B cell (primary cell): ENCODE data around the gene YES1.

Source experiments
- CTCF ChIP-seq: fragments of 200-600 bp; IDR thresholded peaks from one replicate; pipeline ENCODE4 v1.8.0; 2022; ENCODE audit warnings: antibody characterized with exemption, mild to moderate bottlenecking
- EZH2 ChIP-seq: IDR thresholded peaks from 2 replicates; pipeline ENCODE4 v1.6.1; 2012; ENCODE audit warnings: borderline replicate concordance, low read depth, mild to moderate bottlenecking, moderate library complexity, low read length; ENCODE audit not compliant: insufficient read depth, poor library complexity, severe bottlenecking

- TF ChIP-seq CTCF: no peak
- TF ChIP-seq EZH2: no peak
These were observed 103.9 kb downstream of the YES1 start for GRCh38 chr18:708096-708495.
